NAMALWA (cell line): ENCODE measurements around the gene HPCAL1.

ENCODE experiments used
- DNase-seq: peaks from one replicate; pipeline ENCODE4 v3.0.0-alpha.2; 2015; ENCODE audit warnings: low spot score

Gene HPCAL1

DNA sequence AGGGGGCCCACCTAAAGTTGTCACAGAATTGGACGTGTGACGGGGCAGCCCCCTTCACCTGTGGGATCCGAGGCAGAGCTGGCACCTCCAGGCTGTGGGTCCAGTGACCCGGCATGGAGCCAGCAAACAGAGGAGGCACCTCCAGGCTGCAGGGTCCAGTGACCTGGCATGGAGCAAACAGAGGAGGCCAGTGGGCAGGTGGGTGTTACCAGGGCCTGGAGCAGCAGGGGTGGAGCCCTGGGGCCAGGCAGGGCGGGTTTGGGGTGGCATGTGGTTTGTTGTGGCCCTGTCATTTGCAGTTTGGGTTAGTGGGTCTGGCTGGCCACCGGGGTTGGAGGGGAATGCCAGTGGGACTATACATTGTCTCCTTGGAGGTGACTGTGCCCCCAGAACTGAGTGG lies 68.2 kb downstream of the HPCAL1 start:
- no peak for DNase-seq

DNA sequence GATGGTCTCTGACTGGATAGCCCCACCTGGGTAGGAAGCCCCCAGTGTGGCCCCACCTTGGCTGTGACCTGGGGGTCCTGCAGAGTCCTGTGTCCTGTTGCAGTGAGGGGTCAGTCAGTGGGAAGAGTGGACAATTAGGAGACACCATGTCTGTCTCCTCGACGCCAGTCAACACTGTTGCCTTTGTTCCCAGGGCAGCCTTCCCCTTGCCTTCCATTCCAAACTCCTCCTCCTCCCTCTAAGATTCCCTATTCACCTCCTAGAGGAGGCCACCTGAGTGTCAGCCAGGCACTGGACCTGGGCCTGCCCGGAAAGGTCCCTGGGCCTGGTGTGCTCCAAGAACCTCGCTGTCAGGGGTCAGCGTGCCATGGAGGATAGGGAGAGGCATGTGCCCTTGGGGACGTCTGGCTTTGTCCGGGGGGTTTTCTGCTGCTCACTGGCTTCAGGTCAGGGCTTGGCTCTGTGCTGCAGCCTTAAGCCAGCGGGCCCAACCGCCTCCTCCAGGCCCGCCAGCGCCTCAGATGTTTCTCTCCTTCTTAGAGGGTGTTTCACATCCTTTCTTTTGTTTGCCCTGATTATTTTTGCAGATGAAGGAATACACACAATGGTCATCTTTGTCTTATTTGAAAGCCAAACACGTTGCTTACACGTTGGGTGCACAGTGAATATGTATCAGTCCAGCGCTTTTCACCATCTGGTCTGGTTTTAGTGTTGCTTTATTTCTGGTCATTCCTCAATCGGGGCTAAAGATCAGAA lies 68.9 kb downstream of the HPCAL1 start:
- DNase-seq, result no peak

DNA sequence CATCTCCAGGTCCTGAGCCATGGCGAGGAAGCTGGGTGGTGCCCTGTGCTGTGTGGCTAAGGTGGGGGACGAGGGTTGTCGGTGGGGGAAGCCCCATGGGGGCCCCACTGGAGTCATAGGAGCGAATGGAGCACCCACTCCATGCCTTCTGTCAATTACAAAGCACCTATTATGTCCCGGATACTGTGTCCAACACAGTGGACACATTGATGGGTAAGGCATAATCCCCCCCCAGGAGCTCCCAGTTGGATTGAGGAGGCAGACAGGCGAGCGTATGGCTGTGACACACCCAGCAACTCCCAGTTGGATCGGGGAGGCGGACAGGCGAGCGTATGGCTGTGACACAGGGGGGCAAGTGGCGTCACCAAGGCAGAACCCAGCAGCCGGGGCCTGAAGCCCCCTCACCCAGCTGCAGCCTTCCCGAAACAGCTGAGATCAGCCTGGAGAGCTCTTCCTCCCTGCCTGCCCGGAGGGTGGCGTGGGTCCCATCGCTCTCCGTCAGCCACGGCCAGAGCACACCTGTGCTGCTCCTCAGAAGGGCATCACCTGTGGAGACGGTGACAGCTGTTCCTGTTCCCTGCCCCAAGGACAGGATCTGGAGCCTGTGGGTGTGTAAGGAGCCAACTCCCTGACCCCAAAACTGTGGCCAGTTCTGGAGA lies 69.6 kb downstream of the HPCAL1 start:
- DNase-seq, result no peak

DNA sequence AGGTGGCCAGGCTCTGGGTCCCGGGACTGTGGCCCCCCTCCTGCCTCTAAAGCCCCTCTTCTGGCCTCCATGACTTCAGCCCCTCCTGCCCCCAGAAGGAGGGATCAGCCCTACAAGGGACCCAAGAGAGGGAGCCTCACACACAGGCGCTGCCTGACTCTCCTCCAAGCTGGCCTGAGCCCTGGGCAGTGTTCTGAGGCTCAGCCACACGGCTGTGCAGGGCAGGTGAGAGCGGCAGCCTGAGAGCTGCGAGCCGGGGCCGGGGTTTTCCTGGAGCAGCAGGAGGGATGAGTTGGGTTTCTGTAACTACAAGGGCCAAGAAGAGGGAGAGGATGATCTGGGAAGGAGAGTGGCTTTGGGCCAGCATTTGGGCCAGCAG lies 70.1 kb downstream of the HPCAL1 start:
- DNase-seq, result no peak

DNA sequence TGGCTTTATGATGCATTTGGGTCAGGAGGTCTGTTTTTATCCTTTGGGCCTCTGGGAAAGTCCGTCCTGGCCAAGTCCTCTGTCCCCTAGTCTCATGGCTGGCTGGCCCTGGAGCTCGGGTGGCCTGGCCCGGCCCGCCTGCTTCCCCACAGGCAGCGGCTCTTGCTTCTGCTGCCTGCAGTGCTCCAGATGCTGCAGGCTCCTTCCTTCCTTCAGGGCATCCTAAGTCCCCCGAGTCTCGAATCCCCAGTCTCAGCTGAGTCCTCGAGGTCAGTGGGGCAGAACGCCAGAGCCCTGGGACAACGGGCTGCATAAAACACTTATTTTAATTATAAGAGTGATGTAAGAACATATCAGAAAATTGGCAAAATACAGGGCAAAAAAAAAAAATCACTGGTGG lies 71.2 kb downstream of the HPCAL1 start:
- DNase-seq, result no peak

DNA sequence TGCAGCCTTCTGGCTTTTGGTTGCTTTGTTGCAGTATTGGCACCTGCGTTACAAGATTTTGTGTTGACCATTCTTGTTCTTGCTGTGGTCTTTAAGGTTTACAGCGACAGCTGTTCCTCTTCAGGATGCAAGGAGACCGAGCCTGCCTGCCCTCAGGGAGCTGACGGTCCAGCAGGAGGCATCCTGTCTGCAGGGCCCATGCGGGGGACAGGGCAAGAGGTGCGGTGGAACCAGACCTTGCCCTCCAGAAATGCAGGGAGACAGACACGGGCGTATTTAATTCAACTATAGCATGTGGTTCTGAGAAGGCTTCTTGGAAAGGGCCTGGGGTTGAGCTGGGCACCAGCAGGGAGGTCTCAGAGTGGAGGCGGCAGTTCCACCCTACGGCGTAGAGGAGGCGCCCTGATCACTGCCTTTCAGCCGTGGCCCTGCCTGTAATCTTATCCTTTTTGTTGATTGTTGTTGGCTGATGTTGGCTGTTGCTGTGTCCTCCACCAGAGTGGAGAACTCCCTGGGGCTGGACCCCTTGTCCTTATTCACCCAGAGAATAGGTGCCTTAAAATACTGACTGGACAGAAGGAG lies 71.7 kb downstream of the HPCAL1 start:
- no peak for DNase-seq

DNA sequence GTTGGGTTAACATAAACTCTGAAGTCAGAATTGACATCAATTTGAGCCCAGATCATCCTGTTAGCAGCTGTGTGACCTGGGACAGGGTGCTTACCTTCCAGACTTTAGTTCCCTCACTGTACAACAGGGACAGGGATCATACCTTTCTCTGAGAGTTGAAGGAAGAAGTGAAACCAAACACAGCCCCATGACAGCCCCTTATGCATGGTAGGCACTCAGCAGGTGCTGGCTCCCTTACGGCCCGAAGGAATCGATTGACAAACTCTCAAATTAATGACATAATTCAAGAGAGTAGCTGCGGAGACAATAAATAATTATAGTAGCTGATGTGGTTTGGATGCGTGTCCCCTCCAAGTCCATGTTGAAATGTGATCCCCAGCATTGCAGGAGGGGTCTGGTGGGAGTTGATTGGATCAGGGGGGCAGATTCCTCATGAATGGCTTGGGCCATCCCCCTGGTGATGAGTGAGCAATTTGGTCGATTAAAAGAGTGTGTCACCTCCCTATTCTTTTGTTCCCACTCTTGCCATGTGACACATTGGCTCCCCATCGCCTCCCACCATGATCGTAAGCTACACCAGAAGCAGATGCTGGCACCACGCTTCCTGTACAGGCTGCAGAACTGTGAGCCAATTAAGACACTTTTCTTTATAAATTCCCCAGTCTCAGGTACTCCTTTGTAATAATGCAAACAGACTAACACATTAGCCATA lies 73.0 kb downstream of the HPCAL1 start:
- peak; percentile 82 for DNase-seq

DNA sequence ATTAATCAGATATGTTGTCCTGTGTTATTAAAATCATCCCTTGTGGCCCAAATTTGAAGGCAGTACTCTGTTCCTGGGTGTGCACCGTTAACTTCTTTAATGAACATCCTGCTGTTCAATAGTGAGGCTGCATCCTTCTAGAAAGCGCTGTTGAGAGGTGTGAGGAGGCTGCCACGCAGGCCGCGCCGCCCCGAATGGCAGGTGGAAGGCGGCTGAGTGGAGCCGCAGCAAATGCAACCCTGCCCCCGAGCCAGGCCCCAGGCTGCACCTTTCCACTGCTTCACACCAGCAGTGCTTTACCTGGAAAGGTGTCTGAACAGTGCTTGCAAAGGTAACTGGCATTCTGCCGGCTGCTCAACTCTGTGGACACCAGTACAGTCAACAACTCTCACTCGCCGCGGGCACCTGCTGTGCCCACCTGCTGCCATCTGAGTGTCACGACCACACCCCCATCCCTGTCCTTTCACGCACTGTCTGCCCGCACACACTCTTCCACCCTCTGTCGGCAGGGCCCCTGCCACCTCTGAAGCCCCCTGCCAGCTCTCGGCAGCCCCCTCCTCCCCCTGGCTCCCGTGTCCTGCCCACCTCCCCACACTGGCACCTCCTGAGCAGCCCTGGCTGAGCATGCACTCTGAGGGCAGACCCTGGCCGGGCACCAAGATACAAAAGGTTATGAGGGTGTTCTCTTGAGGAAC lies 74.5 kb downstream of the HPCAL1 start:
- no peak for DNase-seq

DNA sequence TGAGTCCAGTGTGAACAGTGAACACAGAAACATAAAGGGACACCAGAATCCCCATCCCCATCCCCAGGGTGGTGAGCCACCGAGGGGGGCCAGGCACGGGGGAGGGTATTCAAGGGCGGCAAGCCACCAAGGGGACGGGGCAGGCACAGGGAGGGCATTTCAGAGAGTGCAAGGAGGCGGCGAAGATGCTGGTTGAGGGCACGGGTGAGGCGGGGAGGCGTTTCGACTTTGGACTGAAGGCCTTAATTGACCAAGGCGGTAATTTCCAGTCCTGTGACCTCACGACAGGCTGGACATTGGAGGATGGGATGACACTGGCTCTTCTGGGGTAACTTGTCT lies 75.0 kb downstream of the HPCAL1 start:
- no peak for DNase-seq

DNA sequence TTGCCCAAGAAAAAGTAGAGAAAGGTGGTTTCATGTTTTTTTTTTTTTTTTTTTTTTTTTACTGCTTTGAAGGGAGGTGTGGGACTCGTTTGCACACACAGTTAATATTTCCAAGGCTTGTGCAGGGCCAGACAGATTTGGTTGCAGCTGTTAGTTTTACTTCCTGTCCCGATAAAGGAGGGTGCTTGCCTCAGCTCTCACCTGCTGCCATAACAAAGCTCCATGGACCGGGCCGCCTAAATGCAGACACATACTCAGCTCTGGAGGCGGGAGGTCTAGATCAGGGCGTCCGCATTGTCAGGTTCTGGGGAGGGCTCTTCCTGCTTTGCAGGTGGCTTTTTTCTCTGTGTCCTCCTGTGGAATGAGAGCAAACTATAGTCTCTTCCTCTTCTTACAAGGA lies 75.5 kb downstream of the HPCAL1 start:
- peak; percentile 92 for DNase-seq

DNA sequence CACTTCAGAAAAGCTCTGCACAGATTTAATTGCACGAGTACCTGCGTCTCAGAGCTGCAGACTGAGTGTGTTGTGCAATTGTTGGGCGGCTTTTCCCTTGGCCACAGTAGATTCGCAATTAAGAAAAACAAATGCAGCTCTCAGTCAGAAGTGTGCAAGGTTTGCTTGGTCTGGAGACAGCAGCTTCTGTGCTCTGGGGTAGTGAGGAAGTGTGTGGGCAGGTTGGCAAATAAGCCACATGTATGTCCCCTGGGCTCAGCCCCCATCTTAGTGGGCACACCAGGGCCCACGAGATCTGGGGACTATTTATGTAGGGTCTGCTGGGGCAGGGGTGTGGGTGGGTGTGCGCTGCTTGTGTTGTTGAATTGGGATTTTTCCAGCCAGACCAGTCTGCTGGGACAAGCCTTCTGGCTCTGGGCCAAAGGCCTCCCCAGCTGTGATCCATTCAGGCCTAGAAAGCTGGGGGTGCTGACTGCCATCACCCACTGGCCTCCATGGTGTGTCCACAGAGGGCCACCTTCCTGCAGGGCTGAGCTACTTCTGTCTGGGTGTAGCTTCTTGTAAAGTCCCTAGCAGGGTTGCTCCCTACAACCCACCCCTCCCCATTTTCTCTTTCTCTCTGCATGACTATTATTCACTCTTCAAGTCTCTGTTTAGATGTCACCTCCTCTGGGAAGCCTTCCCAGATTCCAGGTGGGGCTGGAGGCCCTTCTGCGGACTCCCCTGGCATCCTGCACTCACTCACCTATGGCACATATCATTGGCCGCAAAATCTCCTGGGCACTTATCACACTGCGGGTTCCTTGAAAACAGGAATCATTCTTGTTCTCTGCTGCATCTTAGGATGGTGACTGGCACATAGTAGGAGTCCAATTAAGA lies 77.6 kb downstream of the HPCAL1 start:
- no peak for DNase-seq

DNA sequence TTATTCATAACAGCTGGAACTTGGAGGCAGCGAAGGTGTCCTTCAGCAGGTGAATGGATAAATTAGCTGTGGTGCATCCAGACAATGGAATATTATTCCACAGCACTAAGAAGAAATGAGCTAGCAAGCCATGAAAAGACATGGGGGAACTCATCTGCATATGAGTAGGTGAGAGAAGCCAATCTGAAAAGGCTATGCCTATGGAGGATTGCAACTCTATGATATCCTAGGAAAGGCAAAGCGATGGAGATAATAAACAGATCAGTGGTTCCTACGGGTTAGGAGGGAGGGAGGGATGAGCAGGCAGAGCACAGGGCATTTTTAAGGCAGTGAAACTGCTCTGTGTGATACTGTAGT lies 79.3 kb downstream of the HPCAL1 start:
- DNase-seq, result no peak

DNA sequence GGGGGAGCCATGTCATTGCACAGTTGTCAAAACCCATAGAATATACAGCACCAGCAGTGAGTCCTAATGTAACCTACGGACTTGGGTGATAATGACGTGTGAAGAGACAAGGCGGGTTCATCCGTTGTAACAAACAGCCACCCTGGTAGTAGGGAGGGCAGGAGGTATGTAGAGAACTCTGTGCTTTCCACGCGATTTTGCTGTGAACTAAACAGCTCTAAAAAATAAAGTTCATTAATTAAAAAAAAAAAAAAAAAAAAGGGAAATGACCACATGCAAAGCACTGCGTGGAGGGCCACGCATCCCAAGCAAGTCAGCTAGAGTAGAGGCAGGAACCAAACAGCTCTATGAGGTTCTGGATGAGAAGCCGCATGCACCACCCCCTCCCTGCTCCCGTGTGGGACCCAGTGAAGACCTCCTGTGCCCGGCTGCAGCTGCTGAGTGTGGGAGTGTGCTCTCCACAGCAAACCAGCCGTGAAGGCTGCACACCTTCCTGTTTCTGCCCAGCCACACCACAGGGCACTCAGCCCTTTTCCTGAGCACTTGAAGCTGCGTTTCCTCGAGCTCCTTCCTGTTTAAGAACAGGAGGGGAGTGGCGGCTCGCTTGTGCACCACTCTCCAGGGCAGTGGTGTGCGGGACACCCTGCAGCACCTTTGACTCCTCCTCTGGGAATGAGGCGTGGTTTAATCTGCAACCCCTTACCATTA lies 79.8 kb downstream of the HPCAL1 start:
- peak; percentile 78 for DNase-seq

DNA sequence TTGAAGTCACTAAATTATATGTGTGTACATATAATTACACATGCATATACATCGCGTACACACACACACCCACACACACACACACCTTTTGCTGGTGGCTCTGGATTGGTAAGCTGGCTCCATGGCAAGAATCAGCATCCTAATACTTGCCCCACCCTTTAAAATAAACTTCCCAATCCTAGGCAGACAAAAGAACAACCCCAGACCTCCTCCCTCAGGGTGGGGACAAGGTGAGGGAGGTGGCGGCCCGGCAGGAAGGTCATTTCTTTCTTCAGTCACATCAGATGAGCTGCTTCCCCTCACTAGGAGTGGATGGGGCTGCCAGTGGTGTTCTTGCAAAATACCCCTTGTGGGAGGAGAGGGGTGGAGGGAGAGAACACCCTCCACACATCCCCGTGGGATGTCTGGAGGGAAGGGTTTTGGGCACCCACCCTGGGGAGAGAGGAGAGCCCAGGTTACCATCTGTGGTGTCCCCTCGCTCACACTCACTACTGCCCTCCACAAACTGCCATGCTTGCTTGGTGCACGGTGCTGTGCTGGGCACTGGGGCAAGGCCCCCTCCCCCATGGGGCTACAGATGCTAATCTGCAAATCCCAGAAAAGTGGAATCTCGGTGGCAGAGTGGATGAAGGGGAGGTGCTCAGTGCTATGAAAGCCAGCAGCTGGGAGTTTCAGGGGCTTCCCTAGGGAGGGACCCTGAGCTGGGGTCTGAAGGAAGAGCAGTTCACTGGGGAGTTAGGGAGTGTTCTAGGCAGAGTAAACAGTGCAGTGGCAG lies 81.4 kb downstream of the HPCAL1 start:
- no peak for DNase-seq

DNA sequence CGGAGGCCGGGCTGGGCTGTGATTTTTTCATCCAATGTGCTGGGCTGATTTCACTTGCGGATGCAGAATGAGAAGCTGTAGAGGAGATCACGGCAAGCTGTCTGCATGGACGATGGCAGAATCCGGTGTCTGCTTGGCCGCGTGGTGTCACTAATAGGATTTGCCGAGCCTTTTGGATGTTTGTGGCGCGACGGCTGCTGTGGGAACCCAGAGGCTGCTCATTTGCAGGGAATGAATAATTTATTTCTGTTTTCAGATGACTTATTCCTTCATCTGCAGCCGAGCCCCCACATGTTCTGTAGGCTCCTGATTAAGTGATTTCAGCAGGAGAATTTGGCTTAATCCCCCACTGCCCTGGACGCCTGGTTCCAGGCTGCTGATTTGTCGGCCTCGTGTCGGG lies 82.8 kb downstream of the HPCAL1 start:
- DNase-seq, result no peak

DNA sequence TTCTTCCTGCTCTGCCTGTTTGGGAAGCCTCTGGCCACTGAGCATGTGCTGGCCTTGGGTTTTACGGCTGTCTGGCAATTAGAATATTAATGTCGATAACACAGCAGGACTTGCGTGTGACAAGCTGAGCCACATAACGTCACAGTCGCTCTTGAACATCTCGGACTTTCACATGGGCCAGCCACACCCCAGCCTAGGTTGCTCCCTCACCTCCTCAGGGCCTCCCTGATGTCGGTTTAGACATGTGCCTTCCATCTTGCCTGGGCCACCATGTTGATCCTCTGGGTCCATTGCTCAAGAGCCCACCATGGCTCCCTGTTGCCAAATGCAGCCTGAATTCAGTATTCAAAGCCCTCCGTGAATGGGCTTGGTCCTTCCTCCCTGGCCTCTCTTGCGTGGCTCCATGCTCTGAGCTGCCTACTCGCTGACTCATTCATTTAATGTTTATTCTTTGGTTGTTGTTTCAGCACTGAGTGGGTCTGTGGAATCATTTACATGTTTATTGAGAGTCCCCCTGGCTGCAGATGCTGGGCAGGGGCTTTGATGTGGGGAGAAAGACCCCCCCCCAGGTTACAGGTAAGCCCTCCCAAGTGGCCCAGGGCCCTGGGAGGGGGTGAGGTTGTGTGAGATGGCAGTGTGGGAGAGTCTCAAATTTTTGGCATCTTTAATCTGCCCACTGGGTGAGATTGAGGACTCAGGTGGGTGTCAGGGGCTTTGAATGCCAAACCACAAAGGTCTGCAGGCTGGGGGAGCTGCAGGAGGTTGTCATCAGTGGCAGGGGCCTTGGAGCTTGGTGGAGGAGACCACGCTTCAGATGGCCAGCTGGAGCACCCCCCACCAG lies 83.4 kb downstream of the HPCAL1 start:
- no peak for DNase-seq

DNA sequence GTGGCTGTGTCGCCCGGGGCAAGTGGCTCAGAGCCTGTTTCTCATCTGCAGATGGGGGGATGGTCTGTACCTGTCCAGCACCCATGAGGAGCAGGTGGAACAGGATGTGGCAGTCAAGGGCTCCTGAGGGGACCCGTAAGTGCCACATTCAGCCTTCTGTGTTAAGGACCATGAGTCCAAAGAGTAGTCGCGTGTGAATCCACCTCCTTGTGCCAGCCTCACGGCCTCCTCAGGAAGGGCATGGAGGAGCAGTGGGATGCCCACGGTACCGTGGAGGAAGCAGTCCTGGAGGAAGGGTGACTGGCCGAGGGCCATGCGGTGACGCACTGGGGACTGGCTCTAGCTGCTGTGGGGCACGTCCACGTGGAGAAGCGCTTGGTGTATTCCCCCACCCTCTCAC lies 84.3 kb downstream of the HPCAL1 start:
- DNase-seq, result no peak

DNA sequence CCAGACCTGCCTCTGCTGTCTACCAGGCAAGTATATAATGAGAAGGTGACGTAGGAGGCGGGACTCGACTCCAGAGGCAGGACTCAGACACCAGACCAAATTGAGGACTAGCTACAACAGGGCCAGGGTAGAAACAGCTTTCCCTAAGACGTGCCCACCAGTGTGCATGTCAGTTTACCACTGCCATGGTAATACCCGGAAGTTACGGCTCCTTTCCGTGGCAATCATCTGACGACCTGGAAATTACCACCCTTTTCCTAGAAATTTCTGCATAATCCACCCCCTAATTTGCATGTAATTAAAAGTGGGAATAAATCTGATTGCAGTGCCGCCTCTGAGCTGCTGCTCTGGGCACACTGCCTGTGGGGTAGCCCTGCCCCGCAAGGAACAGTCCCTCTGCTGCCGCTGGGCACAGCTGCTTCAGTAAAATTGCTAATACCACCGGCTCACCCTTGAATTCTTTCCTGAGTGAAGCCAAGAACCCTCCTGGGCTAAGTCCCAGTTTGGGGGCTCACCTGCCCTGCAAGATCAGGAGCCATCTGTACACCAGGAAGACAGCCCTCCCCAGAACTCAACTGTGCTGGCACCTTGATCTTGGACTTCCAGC lies 86.4 kb downstream of the HPCAL1 start:
- no peak for DNase-seq

DNA sequence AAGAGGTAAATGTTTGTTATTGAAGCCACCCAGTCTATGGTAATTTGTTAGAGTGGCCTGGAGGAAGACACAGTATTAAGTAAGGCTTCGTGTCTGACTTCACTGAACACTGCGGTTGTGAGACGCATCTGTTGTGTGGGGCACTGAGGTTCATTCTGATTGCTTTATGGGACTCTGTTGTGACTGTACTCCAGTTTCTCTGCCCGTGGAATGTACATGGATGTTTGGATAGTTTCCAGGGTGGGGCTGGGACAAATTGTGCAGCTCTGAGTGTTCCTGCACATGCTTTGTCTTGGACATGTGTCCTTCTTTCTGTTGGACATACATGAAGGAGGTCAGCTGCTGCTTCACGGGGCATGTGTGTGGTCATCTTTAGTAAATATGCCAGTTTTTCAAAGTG lies 86.9 kb downstream of the HPCAL1 start:
- no peak for DNase-seq
